HEK293 (cell line): ENCODE measurements around the gene GMDS.

Source experiments
- CTCF ChIA-PET: fragments of 350-600 bp; formaldehyde crosslinking; extraction: SDS; loops from one replicate; lab custom pipeline; 2021; ENCODE audit warnings: antibody characterized with exemption; lab: Yijun Ruan, JAX
- POLR2A ChIA-PET: fragments of 300-600 bp; formaldehyde crosslinking; extraction: SDS; loops from one replicate; lab custom pipeline; 2020; ENCODE audit warnings: antibody characterized with exemption, inconsistent platforms; lab: Yijun Ruan, JAX
- H3K27ac ChIP-seq: fragments of 200-500 bp; sonication (Bioruptor generic); 2 replicates; pipeline ENCODE4 v1.5.1; 2014; ENCODE audit warnings: low read depth, low read length, control low read depth, inconsistent platforms; ENCODE audit errors: extremely low read depth
- H3K36me3 ChIP-seq, 2 experiments: fragments of 200-500 bp in 1 of 2; sonication (Bioruptor generic) in 1 of 2; 1 replicate in 1 of 2; 2 replicates in 1 of 2; pipeline ENCODE4 v1.5.1; 2014 to 2017; ENCODE audit warnings: inconsistent platforms in 2 of 2, low read length in 2 of 2; ENCODE audit not compliant: control insufficient read depth in 2 of 2, insufficient read depth in 1 of 2
- H3K4me1 ChIP-seq: fragments of 200-500 bp; sonication (Bioruptor generic); 2 replicates; pipeline ENCODE4 v1.5.1; 2014; ENCODE audit warnings: mild to moderate bottlenecking, low read length, inconsistent platforms; ENCODE audit not compliant: control insufficient read depth, insufficient read depth
- H3K4me3 ChIP-seq: 2 replicates; pipeline ENCODE4 v1.5.1; 2011; ENCODE audit warnings: low read depth, mild to moderate bottlenecking, control low read depth, low read length, moderate library complexity
- H3K9me3 ChIP-seq: fragments of 200-500 bp; sonication (Bioruptor generic); 2 replicates; pipeline ENCODE4 v1.5.1; 2014; ENCODE audit warnings: low read depth, low read length, inconsistent platforms; ENCODE audit not compliant: control insufficient read depth, insufficient read depth
- FEZF1 ChIP-seq: fragments of 450-650 bp; formaldehyde crosslinking; IDR thresholded peaks from 2 replicates; pipeline ENCODE4 v1.5.1; 2016; ENCODE audit warnings: missing biosample characterization, missing genetic modification characterization
- GLI2 ChIP-seq: fragments of 450-650 bp; formaldehyde crosslinking; IDR thresholded peaks from 2 replicates; pipeline ENCODE4; 2017; ENCODE audit warnings: missing biosample characterization, missing genetic modification characterization, low read depth, borderline replicate concordance
- GLIS2 ChIP-seq: fragments of 450-650 bp; formaldehyde crosslinking; IDR thresholded peaks from 2 replicates; pipeline ENCODE4 v1.5.1; 2016; ENCODE audit warnings: missing biosample characterization, missing genetic modification characterization
- KLF16 ChIP-seq: fragments of 450-650 bp; formaldehyde crosslinking; IDR thresholded peaks from 2 replicates; pipeline ENCODE4 v1.5.1; 2017; ENCODE audit warnings: missing biosample characterization, missing genetic modification characterization
- KLF9 ChIP-seq: fragments of 450-650 bp; formaldehyde crosslinking; IDR thresholded peaks from 2 replicates; pipeline ENCODE4 v1.5.1; 2016; ENCODE audit warnings: missing biosample characterization, missing genetic modification characterization, low read depth
- MYNN ChIP-seq: fragments of 450-650 bp; formaldehyde crosslinking; IDR thresholded peaks from 2 replicates; pipeline ENCODE4 v1.5.1; 2016; ENCODE audit warnings: missing biosample characterization, missing genetic modification characterization, borderline replicate concordance
- PRDM1 ChIP-seq: fragments of 450-650 bp; formaldehyde crosslinking; IDR thresholded peaks from 2 replicates; pipeline ENCODE4; 2016; ENCODE audit warnings: missing biosample characterization, missing genetic modification characterization
- SP3 ChIP-seq: fragments of 450-650 bp; formaldehyde crosslinking; IDR thresholded peaks from 2 replicates; pipeline ENCODE4 v1.5.1; 2016; ENCODE audit warnings: missing biosample characterization, missing genetic modification characterization
- ZEB2 ChIP-seq: fragments of 450-650 bp; formaldehyde crosslinking; IDR thresholded peaks from 2 replicates; pipeline ENCODE4 v1.5.1; 2016; ENCODE audit warnings: missing biosample characterization, missing genetic modification characterization
- ZNF133 ChIP-seq: fragments of 450-650 bp; formaldehyde crosslinking; IDR thresholded peaks from 2 replicates; pipeline ENCODE4 v1.5.1; 2016; ENCODE audit warnings: missing biosample characterization, missing genetic modification characterization
- ZNF19 ChIP-seq: fragments of 450-650 bp; formaldehyde crosslinking; IDR thresholded peaks from 2 replicates; pipeline ENCODE4; 2016; ENCODE audit warnings: missing biosample characterization, missing genetic modification characterization, low read depth
- ZNF221 ChIP-seq: fragments of 450-650 bp; formaldehyde crosslinking; IDR thresholded peaks from 2 replicates; pipeline ENCODE4 v1.5.1; 2017; ENCODE audit warnings: missing biosample characterization, missing genetic modification characterization, borderline replicate concordance
- ZNF239 ChIP-seq: fragments of 450-650 bp; formaldehyde crosslinking; IDR thresholded peaks from 2 replicates; pipeline ENCODE4 v1.5.1; 2016; ENCODE audit warnings: missing biosample characterization, missing genetic modification characterization
- ZNF248 ChIP-seq: fragments of 450-650 bp; formaldehyde crosslinking; IDR thresholded peaks from 2 replicates; pipeline ENCODE4 v1.5.1; 2017; ENCODE audit warnings: missing biosample characterization, missing genetic modification characterization
- ZNF274 ChIP-seq, 2 experiments: fragments of 200-500 bp in 1 of 2; fragments of 450-650 bp in 1 of 2; sonication (Bioruptor generic) in 1 of 2; formaldehyde crosslinking in 1 of 2; IDR thresholded peaks; 2 replicates each; pipeline versions ENCODE4 v1.5.1 to v1.6.1; 2014 to 2016; ENCODE audit warnings: borderline replicate concordance in 1 of 2, inconsistent platforms in 1 of 2, low read length in 1 of 2, missing biosample characterization in 1 of 2, missing genetic modification characterization in 1 of 2
- ZNF335 ChIP-seq: fragments of 450-650 bp; formaldehyde crosslinking; conservative IDR thresholded peaks from 2 replicates; pipeline ENCODE4 v1.5.1; 2016; ENCODE audit warnings: missing biosample characterization, missing genetic modification characterization
- ZNF366 ChIP-seq: fragments of 450-650 bp; formaldehyde crosslinking; conservative IDR thresholded peaks from 2 replicates; pipeline ENCODE4 v1.5.1; 2016; ENCODE audit warnings: missing biosample characterization, missing genetic modification characterization
- ZNF391 ChIP-seq: fragments of 450-650 bp; formaldehyde crosslinking; IDR thresholded peaks from 2 replicates; pipeline ENCODE4 v1.5.1; 2016; ENCODE audit warnings: low read depth, missing biosample characterization, missing genetic modification characterization, borderline replicate concordance
- ZNF473 ChIP-seq: fragments of 450-650 bp; formaldehyde crosslinking; IDR thresholded peaks from 2 replicates; pipeline ENCODE4 v1.5.1; 2017; ENCODE audit warnings: missing biosample characterization, missing genetic modification characterization
- ZNF510 ChIP-seq: fragments of 450-650 bp; formaldehyde crosslinking; IDR thresholded peaks from 2 replicates; pipeline ENCODE4 v1.5.1; 2018; ENCODE audit warnings: mild to moderate bottlenecking, missing genetic modification characterization, missing biosample characterization; ENCODE audit not compliant: insufficient replicate concordance
- ZNF785 ChIP-seq: fragments of 450-650 bp; formaldehyde crosslinking; IDR thresholded peaks from 2 replicates; pipeline ENCODE4 v1.5.1; 2016; ENCODE audit warnings: missing biosample characterization, missing genetic modification characterization
- ZNF792 ChIP-seq: fragments of 450-650 bp; formaldehyde crosslinking; IDR thresholded peaks from 2 replicates; pipeline ENCODE4 v1.5.1; 2016; ENCODE audit warnings: missing biosample characterization, missing genetic modification characterization
- ZNF843 ChIP-seq: fragments of 450-650 bp; formaldehyde crosslinking; IDR thresholded peaks from 2 replicates; pipeline ENCODE4 v1.5.1; 2016; ENCODE audit warnings: missing biosample characterization, missing genetic modification characterization
- TF ChIP-seq, protein P1 (sequence below): fragments of 450-650 bp; formaldehyde crosslinking; IDR thresholded peaks from 2 replicates; pipeline ENCODE4 v1.5.1; 2016; ENCODE audit warnings: missing biosample characterization, missing genetic modification characterization
- TF ChIP-seq, protein P2 (sequence below): fragments of 450-650 bp; formaldehyde crosslinking; IDR thresholded peaks from 2 replicates; pipeline ENCODE4 v1.5.1; 2017; ENCODE audit warnings: missing biosample characterization, missing genetic modification characterization
- TF ChIP-seq, protein P3 (sequence below): fragments of 450-650 bp; formaldehyde crosslinking; IDR thresholded peaks from 2 replicates; pipeline ENCODE4 v1.5.1; 2016; ENCODE audit warnings: missing biosample characterization, missing genetic modification characterization
- TF ChIP-seq, protein P4 (sequence below): fragments of 450-650 bp; formaldehyde crosslinking; IDR thresholded peaks from 2 replicates; pipeline ENCODE4 v1.5.1; 2016; ENCODE audit warnings: missing biosample characterization, missing genetic modification characterization

The GMDS gene

DNA sequence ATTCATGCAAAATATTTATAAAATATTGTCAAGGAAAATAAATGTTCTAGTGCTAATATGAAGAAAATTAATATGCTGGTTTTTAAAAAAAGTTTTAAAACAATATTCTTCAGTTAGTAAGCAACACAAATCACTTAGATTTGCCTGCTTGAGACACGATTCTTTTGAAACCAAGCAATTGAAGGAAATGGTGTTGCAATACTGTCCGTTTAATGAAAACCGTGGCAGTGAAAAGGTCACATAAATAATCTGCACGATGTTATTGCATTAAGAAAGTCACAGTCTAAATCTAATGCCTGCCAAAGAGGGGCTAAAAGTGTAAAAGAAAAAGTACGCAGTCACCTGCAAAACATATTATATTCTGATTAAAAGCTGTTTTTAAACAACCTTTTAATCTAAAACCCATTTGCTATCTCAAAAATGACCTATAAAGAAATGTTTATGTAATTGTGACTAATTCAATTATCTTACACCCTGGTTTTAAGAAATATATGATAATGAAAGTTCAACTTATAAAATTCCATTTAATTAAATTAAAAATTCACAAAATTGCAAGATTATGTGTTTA is 143.0 kb downstream of the GMDS start (continued):
- TF ChIP-seq MYNN (no peak), GLIS2 (tag by site-specific recombination) (no peak), KLF9 (no peak), ZNF843 (tag by site-specific recombination) (no peak), ZNF792 (tag by site-specific recombination) (no peak), GLI2 (tag by site-specific recombination) (no peak), ZNF391 (tag by site-specific recombination) (no peak), ZNF335 (tag by site-specific recombination) (peak; percentile 48; the same call in 1 of the 2 replicates), ZNF274 (IDR thresholded peaks at IDR 0.05; ENCODE audit: low read length) (no peak), ZNF274 (tag by site-specific recombination; IDR thresholded peaks at IDR 0.05; ENCODE audit: borderline replicate concordance) (no peak), FEZF1 (tag by site-specific recombination) (peak; percentile 68), KLF16 (no peak), SP3 (tag by site-specific recombination) (no peak), ZNF133 (no peak), ZNF19 (tag by site-specific recombination) (no peak), ZNF248 (tag by site-specific recombination) (no peak), ZNF239 (tag by site-specific recombination) (no peak), ZEB2 (tag by site-specific recombination) (no peak)
- TF ChIP-seq, protein P1, sequence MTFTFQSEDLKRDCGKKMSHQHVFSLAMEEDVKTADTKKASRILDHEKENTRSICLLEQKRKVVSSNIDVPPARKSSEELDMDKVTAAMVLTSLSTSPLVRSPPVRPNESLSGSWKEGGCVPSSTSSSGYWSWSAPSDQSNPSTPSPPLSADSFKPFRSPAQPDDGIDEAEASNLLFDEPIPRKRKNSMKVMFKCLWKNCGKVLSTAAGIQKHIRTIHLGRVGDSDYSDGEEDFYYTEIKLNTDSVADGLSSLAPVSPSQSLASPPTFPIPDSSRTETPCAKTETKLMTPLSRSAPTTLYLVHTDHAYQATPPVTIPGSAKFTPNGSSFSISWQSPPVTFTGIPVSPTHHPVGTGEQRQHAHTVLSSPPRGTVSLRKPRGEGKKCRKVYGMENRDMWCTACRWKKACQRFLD (tag by site-specific recombination): no peak
- TF ChIP-seq, protein P2, sequence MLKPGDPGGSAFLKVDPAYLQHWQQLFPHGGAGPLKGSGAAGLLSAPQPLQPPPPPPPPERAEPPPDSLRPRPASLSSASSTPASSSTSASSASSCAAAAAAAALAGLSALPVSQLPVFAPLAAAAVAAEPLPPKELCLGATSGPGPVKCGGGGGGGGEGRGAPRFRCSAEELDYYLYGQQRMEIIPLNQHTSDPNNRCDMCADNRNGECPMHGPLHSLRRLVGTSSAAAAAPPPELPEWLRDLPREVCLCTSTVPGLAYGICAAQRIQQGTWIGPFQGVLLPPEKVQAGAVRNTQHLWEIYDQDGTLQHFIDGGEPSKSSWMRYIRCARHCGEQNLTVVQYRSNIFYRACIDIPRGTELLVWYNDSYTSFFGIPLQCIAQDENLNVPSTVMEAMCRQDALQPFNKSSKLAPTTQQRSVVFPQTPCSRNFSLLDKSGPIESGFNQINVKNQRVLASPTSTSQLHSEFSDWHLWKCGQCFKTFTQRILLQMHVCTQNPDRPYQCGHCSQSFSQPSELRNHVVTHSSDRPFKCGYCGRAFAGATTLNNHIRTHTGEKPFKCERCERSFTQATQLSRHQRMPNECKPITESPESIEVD: peak; percentile 70
- TF ChIP-seq, protein P3, sequence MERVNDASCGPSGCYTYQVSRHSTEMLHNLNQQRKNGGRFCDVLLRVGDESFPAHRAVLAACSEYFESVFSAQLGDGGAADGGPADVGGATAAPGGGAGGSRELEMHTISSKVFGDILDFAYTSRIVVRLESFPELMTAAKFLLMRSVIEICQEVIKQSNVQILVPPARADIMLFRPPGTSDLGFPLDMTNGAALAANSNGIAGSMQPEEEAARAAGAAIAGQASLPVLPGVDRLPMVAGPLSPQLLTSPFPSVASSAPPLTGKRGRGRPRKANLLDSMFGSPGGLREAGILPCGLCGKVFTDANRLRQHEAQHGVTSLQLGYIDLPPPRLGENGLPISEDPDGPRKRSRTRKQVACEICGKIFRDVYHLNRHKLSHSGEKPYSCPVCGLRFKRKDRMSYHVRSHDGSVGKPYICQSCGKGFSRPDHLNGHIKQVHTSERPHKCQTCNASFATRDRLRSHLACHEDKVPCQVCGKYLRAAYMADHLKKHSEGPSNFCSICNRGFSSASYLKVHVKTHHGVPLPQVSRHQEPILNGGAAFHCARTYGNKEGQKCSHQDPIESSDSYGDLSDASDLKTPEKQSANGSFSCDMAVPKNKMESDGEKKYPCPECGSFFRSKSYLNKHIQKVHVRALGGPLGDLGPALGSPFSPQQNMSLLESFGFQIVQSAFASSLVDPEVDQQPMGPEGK: no peak

DNA sequence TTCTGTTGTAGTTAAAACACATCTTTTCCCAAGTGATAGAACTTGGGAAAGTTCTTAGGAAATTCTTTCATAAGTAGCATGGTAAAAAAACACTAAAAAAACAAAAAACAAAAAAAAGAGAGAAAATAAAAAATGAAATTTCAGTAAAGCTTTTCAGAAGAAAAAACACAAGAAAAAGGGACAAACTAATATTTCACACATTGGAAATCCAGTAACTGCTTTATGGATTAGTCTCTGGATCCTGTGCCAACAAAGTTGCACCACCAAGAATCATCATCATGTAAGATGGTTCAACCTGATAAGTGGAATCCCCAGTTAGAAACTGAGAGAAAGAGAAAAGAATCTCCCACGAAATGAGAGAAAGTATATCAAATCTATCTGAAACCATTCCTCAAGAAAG is 144.2 kb downstream of the GMDS start:
- CTCF ChIA-PET: no interaction called here
- TF ChIP-seq ZNF366 (0 out of 2 replicates have a peak, but pooled peaks have one; percentile 29), KLF16 (no peak), PRDM1 (tag by site-specific recombination) (peak; percentile 69), ZNF221 (tag by site-specific recombination) (no peak), ZNF510 (tag by site-specific recombination) (no peak), ZNF391 (tag by site-specific recombination) (no peak), ZNF473 (no peak), ZNF785 (tag by site-specific recombination) (no peak)
- TF ChIP-seq, protein P3: no peak
- TF ChIP-seq, protein P4, sequence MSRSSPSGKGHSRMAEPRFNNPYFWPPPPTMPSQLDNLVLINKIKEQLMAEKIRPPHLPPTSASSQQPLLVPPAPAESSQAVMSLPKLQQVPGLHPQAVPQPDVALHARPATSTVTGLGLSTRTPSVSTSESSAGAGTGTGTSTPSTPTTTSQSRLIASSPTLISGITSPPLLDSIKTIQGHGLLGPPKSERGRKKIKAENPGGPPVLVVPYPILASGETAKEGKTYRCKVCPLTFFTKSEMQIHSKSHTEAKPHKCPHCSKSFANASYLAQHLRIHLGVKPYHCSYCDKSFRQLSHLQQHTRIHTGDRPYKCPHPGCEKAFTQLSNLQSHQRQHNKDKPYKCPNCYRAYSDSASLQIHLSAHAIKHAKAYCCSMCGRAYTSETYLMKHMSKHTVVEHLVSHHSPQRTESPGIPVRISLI (tag by site-specific recombination): no peak
- TF ChIP-seq, protein P2: peak; percentile 92

More for the DNA sequence above, 144.2 kb downstream of the GMDS start:
- Histone ChIP-seq H3K4me1 (peaks cover 29% of the 10 kb centered on the region), H3K9me3 (no peaks in the 10 kb centered on the region), H3K27ac (no peak overlapping the region), H3K36me3 (no peaks in the 10 kb centered on the region), H3K4me3 (no peak overlapping the region)
- POLR2A ChIA-PET: no interaction called here
